H9 (cell line): ENCODE data around the gene SUPT6H. TPM values are rescaled to one million over a fixed set of nuclear protein-coding genes. Genes with fewer than 3 reads are reported as not detected.

ENCODE experiments used
- DNase-seq: peaks from one replicate; pipeline ENCODE4 v3.0.0-alpha.2; 2017
- H2AFZ ChIP-seq: one replicate; pipeline ENCODE4 v1.6.1; 2013; ENCODE audit warnings: mild to moderate bottlenecking, low read length, control low read depth, moderate library complexity
- H2AK5ac ChIP-seq: 2 replicates; pipeline ENCODE4 v1.6.1; 2013; ENCODE audit warnings: low read length, control low read depth, mixed read lengths; ENCODE audit not compliant: insufficient read length
- H2BK120ac ChIP-seq: one replicate; pipeline ENCODE4 v1.6.1; 2013; ENCODE audit warnings: low read depth, mild to moderate bottlenecking, low read length, control low read depth, inconsistent platforms; ENCODE audit not compliant: poor library complexity, severe bottlenecking
- H2BK12ac ChIP-seq: 2 replicates; pipeline ENCODE4 v1.6.1; 2013; ENCODE audit warnings: low read length, control low read depth, mixed read lengths, low read depth; ENCODE audit not compliant: insufficient read length
- H2BK15ac ChIP-seq: 2 replicates; pipeline ENCODE4 v1.6.1; 2013; ENCODE audit warnings: low read depth, low read length, control low read depth
- H2BK20ac ChIP-seq: one replicate; pipeline ENCODE4 v1.6.1; 2013; ENCODE audit warnings: low read depth, mild to moderate bottlenecking, low read length, control low read depth, inconsistent platforms; ENCODE audit not compliant: poor library complexity, severe bottlenecking
- H2BK5ac ChIP-seq: 2 replicates; pipeline ENCODE4 v1.6.1; 2013; ENCODE audit warnings: low read length, control low read depth, mixed read lengths; ENCODE audit not compliant: insufficient read length
- H3K14ac ChIP-seq: 2 replicates; pipeline ENCODE4 v1.6.1; 2013; ENCODE audit warnings: low read length, control low read depth; ENCODE audit not compliant: insufficient read depth
- H3K18ac ChIP-seq: 2 replicates; pipeline ENCODE4 v1.6.1; 2013; ENCODE audit warnings: low read depth, mild to moderate bottlenecking, mixed read lengths, low read length, control low read depth; ENCODE audit not compliant: insufficient read length
- H3K23ac ChIP-seq: 2 replicates; pipeline ENCODE4 v1.6.1; 2013; ENCODE audit warnings: low read length, control low read depth, mixed read lengths, low read depth; ENCODE audit not compliant: insufficient read length
- H3K23me2 ChIP-seq: 2 replicates; pipeline ENCODE4 v1.6.1; 2013; ENCODE audit warnings: low read depth, mild to moderate bottlenecking, mixed read lengths, low read length, control low read depth; ENCODE audit not compliant: insufficient read length, poor library complexity, severe bottlenecking
- H3K27ac ChIP-seq: 2 replicates; pipeline ENCODE4 v1.5.1; 2013; ENCODE audit warnings: low read length, control low read depth, mixed read lengths, low read depth; ENCODE audit not compliant: insufficient read length
- H3K27me3 ChIP-seq: 2 replicates; pipeline ENCODE4 v1.6.1; 2013; ENCODE audit warnings: low read length, control low read depth, inconsistent platforms; ENCODE audit not compliant: insufficient read depth
- H3K4ac ChIP-seq: 2 replicates; pipeline ENCODE4 v1.6.1; 2013; ENCODE audit warnings: low read depth, mild to moderate bottlenecking, control low read depth, inconsistent platforms, low read length, moderate library complexity
- H3K4me1 ChIP-seq: 2 replicates; pipeline ENCODE4 v1.6.1; 2013; ENCODE audit warnings: low read length, control low read depth, inconsistent platforms; ENCODE audit not compliant: insufficient read depth
- H3K4me2 ChIP-seq: 2 replicates; pipeline ENCODE4 v1.6.1; 2013; ENCODE audit warnings: low read length, control low read depth, mixed read lengths; ENCODE audit not compliant: insufficient read length, insufficient read depth
- H3K56ac ChIP-seq: 2 replicates; pipeline ENCODE4 v1.6.1; 2013; ENCODE audit warnings: low read depth, mild to moderate bottlenecking, mixed read lengths, low read length, control low read depth; ENCODE audit not compliant: insufficient read length
- H3K79me1 ChIP-seq: 2 replicates; pipeline ENCODE4 v1.6.1; 2013; ENCODE audit warnings: low read depth, mild to moderate bottlenecking, moderate library complexity, low read length, control low read depth, inconsistent platforms; ENCODE audit not compliant: insufficient read depth, poor library complexity, severe bottlenecking
- H3K79me2 ChIP-seq: 2 replicates; pipeline ENCODE4 v1.6.1; 2013; ENCODE audit warnings: low read length, control low read depth, inconsistent platforms; ENCODE audit not compliant: insufficient read depth
- H3K9ac ChIP-seq: 2 replicates; pipeline ENCODE4 v1.6.1; 2013; ENCODE audit warnings: low read length, control low read depth, mixed read lengths; ENCODE audit not compliant: insufficient read length; ENCODE audit errors: extremely low read depth
- H3K9me3 ChIP-seq: one replicate; pipeline ENCODE4 v1.6.1; 2013; ENCODE audit warnings: low read depth, low read length, inconsistent platforms; ENCODE audit not compliant: control insufficient read depth
- H3T11ph ChIP-seq: one replicate; pipeline ENCODE4 v1.6.1; 2013; ENCODE audit warnings: mild to moderate bottlenecking, low read length, control low read depth, inconsistent platforms
- H4K20me1 ChIP-seq: one replicate; pipeline ENCODE4 v1.6.1; 2013; ENCODE audit not compliant: control insufficient read depth, insufficient read length, insufficient read depth
- H4K5ac ChIP-seq: 2 replicates; pipeline ENCODE4 v1.6.1; 2013; ENCODE audit warnings: low read depth, mild to moderate bottlenecking, mixed read lengths, low read length, control low read depth; ENCODE audit not compliant: insufficient read length
- H4K8ac ChIP-seq: replicated peaks from 2 replicates; pipeline ENCODE4 v1.6.1; 2013; ENCODE audit warnings: low read length, control low read depth, mixed read lengths, low read depth; ENCODE audit not compliant: insufficient read length
- H4K91ac ChIP-seq: 2 replicates; pipeline ENCODE4 v1.6.1; 2013; ENCODE audit warnings: low read depth, mild to moderate bottlenecking, moderate library complexity, mixed read lengths, low read length, control low read depth; ENCODE audit not compliant: insufficient read length
- H3K27ac Mint-ChIP-seq, 3 experiments: 2 replicates in 2 of 3; 3 replicates in 1 of 3; pipeline ENCODE4 v1.8.0; 2020 to 2021; ENCODE audit warnings: mixed read lengths in 3 of 3, mild to moderate bottlenecking in 1 of 3, moderate library complexity in 1 of 3
- H3K27me3 Mint-ChIP-seq: 2 replicates; pipeline ENCODE4 v1.8.0; 2021; ENCODE audit warnings: low read depth, mild to moderate bottlenecking, moderate library complexity, mixed read lengths
- H3K36me3 Mint-ChIP-seq, 3 experiments: 2 replicates in 2 of 3; 3 replicates in 1 of 3; pipeline ENCODE4 v1.8.0; 2020 to 2021; ENCODE audit warnings: low read depth in 3 of 3, mixed read lengths in 3 of 3; ENCODE audit not compliant: insufficient read depth in 1 of 3
- H3K4me1 Mint-ChIP-seq, 2 experiments: 2 replicates each; pipeline ENCODE4 v1.8.0; 2020; ENCODE audit warnings: mixed read lengths in 2 of 2
- H3K4me3 Mint-ChIP-seq, 2 experiments: 2 replicates in 1 of 2; 3 replicates in 1 of 2; pipeline ENCODE4 v1.8.0; 2020 to 2021; ENCODE audit warnings: mild to moderate bottlenecking in 2 of 2, mixed read lengths in 2 of 2, moderate library complexity in 1 of 2
- H3K9me3 Mint-ChIP-seq, 2 experiments: 2 replicates in 1 of 2; 3 replicates in 1 of 2; pipeline ENCODE4 v1.8.0; 2020; ENCODE audit warnings: mild to moderate bottlenecking in 2 of 2, mixed read lengths in 2 of 2, moderate library complexity in 1 of 2
- WGBS: extraction: QIAGEN DNeasy Blood & Tissue Kit; methylation state at CpG from one replicate; pipeline ENCODE4 v1.1.7; 2013; ENCODE audit warnings: missing lambda C conversion rate, low lambda C conversion rate, mixed read lengths; ENCODE audit not compliant: insufficient read length; ENCODE audit errors: extremely low coverage; 5-methylcytosine and 5-hydroxymethylcytosine counted together
- total RNA-seq: library from RNA; stranded (reverse); gene quantifications from 2 replicates; pipeline ENCODE4 v1.2.1, GENCODE V29; 2021
- TF ChIP-seq, protein P1 (sequence below): fragments of 200-600 bp; sonication (generic); conservative IDR thresholded peaks from 3 replicates; pipeline ENCODE4 v1.8.0; 2021; ENCODE audit warnings: antibody characterized with exemption, mild to moderate bottlenecking

SUPT6H gene
- total RNA-seq, 1 experiment from 2014 or later: 85.8 TPM

DNA sequence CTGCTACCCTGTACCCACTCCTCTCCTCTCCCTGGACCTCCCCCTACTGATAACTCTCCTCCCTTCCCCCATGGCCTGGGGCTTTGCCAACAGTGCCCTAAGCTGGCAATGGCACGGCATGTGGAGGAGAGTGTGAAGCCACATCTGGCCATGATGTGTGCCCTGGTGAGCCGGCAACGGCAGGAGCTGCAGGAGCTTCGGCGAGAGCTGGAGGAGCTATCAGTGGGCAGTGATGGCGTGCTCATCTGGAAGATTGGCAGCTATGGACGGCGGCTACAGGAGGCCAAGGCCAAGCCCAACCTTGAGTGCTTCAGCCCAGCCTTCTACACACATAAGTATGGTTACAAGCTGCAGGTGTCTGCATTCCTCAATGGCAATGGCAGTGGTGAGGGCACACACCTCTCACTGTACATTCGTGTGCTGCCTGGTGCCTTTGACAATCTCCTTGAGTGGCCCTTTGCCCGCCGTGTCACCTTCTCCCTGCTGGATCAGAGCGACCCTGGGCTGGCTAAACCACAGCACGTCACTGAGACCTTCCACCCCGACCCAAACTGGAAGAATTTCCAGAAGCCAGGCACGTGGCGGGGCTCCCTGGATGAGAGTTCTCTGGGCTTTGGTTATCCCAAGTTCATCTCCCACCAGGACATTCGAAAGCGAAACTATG is 87.0 kb downstream of the SUPT6H start:
- Histone ChIP-seq H2BK120ac (no peak overlapping the region), H3K79me2 (peaks cover 16% of the 10 kb centered on the region; the same call in 1 of the 2 replicates), H2BK15ac (no peak overlapping the region), H3K4me1 (peaks cover 5% of the 10 kb centered on the region; the same call in 1 of the 2 replicates), H3K23ac (no peak overlapping the region), H3T11ph (no peak overlapping the region), H3K4ac (no peak overlapping the region), H3K18ac (no peak overlapping the region), H3K27ac (no peak overlapping the region), H3K4me2 (no peak overlapping the region), H2BK12ac (no peak overlapping the region), H4K8ac (no peak overlapping the region), H2AK5ac (no peak overlapping the region), H3K14ac (no peak overlapping the region), H3K23me2 (peaks cover 8% of the 10 kb centered on the region), H3K56ac (no peak overlapping the region), H3K9me3 (no peaks in the 10 kb centered on the region), H3K79me1 (no peaks in the 10 kb centered on the region), H3K27me3 (no peaks in the 10 kb centered on the region), H2BK5ac (no peak overlapping the region), H2BK20ac (no peak overlapping the region), H4K20me1 (no peaks in the 10 kb centered on the region), H2AFZ (no peak overlapping the region), H4K5ac (no peak overlapping the region), H3K9ac (no peak overlapping the region), H4K91ac (no peak overlapping the region)
- peak; percentile 49 for DNase-seq
- Mint-ChIP-seq H3K27ac (peak overlapping the region in 1 of 3 experiments; percentile 94; a peak in 5 of 7 replicates), H3K9me3 (no peaks in the 10 kb centered on the region), H3K27me3 (no peaks in the 10 kb centered on the region; the same call in none of the 2 replicates), H3K4me1 (peaks cover 14 to 31% of the 10 kb centered on the region in 2 experiments), H3K36me3 (peaks cover 47 to 74% (median 47%) of the 10 kb centered on the region in 3 experiments), H3K4me3 (peak overlapping the region in 1 of 2 experiments; percentile 44; a peak in 1 of 5 replicates)
- WGBS: no CpG with 5 or more reads among the region's 18 CpGs
- TF ChIP-seq, protein P1, sequence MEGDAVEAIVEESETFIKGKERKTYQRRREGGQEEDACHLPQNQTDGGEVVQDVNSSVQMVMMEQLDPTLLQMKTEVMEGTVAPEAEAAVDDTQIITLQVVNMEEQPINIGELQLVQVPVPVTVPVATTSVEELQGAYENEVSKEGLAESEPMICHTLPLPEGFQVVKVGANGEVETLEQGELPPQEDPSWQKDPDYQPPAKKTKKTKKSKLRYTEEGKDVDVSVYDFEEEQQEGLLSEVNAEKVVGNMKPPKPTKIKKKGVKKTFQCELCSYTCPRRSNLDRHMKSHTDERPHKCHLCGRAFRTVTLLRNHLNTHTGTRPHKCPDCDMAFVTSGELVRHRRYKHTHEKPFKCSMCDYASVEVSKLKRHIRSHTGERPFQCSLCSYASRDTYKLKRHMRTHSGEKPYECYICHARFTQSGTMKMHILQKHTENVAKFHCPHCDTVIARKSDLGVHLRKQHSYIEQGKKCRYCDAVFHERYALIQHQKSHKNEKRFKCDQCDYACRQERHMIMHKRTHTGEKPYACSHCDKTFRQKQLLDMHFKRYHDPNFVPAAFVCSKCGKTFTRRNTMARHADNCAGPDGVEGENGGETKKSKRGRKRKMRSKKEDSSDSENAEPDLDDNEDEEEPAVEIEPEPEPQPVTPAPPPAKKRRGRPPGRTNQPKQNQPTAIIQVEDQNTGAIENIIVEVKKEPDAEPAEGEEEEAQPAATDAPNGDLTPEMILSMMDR: no peak
